ENCODE results near the gene CC2D1B. TPM values are rescaled to one million over a fixed set of nuclear protein-coding genes. Genes with fewer than 3 reads are reported as not detected.

Gene CC2D1B
- total RNA-seq, 1 donor from 2014 or later = 34.8 TPM

- H3K36me3 Mint-ChIP-seq (ENCODE audit: low read depth) = no peaks in the 10 kb centered on the region
- no peaks in the 10 kb centered on the region for H3K27me3 Mint-ChIP-seq
- H3K4me1 Mint-ChIP-seq = no peaks in the 10 kb centered on the region
- intact Hi-C loops (cut with micrococcal nuclease) = no loop called here
- no peak overlapping the region for H3K4me3 Mint-ChIP-seq
- H3K9me3 Mint-ChIP-seq = no peaks in the 10 kb centered on the region
- DNase-seq = no peak
- H3K27ac Mint-ChIP-seq = no peak overlapping the region
These were observed 44.9 kb downstream of the CC2D1B start for GRCh38 chr1:52321061-52321460.

DNA sequence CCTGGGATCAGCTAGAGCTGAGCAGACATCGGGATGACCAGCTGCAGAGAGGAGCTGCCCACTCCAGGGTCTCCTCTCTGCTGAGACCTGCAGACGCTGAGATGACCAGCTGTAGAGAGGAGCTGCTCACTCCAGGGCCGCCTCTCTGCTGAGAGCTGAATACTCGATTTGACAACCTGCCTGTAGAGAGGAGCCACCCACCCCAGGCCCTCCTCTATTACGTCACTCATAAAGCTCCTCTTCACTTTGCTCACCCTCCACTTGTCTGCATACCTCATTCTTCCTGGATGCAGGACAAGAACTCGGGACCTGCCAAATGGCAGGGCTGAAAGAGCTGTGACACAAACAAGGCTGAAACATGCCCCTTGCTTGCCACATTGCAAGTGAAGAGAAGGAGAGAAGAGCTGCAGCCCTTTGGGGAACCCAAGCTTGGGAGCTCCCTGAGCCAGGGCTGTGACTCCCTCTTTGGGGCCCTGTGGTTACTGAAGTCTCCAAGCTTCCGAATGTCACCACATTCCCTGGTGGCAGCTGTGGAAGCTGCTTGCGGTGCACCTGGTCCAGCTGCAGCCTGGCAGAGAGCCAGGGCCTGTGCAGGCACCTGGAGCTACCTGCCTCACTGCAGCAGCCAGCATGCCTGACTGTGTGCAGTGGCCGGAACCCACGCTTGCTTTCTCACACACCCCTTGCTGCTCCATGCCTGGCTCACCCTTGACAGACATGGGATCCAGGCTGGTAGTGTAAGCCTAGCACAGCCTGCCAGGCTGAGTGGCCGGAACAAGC lies 59.6 kb downstream of the CC2D1B start:
- no peaks in the 10 kb centered on the region for H3K9me3 Mint-ChIP-seq
- H3K4me1 Mint-ChIP-seq = no peaks in the 10 kb centered on the region
- no peak for DNase-seq
- H3K4me3 Mint-ChIP-seq = no peak overlapping the region
- no peaks in the 10 kb centered on the region for H3K36me3 Mint-ChIP-seq (ENCODE audit: low read depth)
- intact Hi-C loops (cut with micrococcal nuclease) = no loop called here
- H3K27me3 Mint-ChIP-seq = no peaks in the 10 kb centered on the region
- H3K27ac Mint-ChIP-seq = no peak overlapping the region

DNA sequence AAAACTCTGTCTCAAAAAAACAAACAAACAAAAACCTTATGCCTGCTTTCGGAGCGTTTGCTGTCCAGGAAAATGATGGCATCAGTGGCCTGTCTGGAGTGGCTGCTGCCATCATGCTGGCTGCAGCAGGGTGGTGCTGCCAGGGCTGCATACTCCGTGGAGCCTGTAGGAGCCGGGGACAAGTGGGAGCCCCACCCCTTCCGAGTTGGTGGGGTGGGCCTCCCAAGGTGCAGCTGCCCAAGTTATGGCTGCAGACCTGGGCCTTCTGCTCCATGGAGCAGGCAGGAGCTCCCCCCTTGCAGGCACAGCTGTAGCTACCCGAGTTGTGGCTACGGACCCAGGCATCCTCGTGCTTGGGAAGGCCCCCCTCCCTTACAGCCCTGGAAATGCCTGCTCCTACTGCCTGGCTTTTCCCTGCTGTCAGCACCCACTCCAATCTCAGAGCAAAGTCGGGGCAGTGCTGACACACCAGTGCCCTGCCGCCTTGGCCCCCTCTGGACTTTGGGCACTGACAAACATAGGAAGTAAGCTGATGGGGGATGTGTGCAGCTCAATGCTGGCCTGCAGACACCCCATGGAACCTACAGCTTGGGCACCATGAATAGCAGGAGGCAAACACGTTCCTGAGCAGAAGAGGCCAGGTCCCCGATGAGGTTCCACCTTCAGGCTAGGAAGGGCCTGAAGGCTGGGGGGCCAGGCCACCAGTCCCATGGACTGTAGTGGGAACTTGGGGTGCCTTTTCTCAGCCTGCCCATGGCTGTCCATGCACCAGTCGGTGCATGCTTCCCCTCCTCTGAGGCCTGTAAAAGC lies 60.4 kb downstream of the CC2D1B start:
- no peaks in the 10 kb centered on the region for H3K36me3 Mint-ChIP-seq (ENCODE audit: low read depth)
- H3K27ac Mint-ChIP-seq = no peak overlapping the region
- H3K9me3 Mint-ChIP-seq = no peaks in the 10 kb centered on the region
- intact Hi-C loops (cut with micrococcal nuclease) = no loop called here
- no peak overlapping the region for H3K4me3 Mint-ChIP-seq
- no peaks in the 10 kb centered on the region for H3K27me3 Mint-ChIP-seq
- no peaks in the 10 kb centered on the region for H3K4me1 Mint-ChIP-seq
- peak; percentile 33 for DNase-seq

Other genes starting within 250 kb of the CC2D1B start
- gene ZFYVE9, start 224.1 kb downstream of the CC2D1B start, total RNA-seq = 3.9 and 4.3 TPM in 2 replicates
- gene ORC1, start 38.2 kb upstream of the CC2D1B start, total RNA-seq = 43.5 and 44.2 TPM in 2 replicates
- 106 and 108 TPM in 2 replicates for gene PRPF38A, start 38.4 kb upstream of the CC2D1B start, total RNA-seq
- 57.6 and 61.2 TPM in 2 replicates for gene TUT4, start 186.9 kb upstream of the CC2D1B start, total RNA-seq
- 28.0 and 29.4 TPM in 2 replicates for gene GPX7, start 236.2 kb upstream of the CC2D1B start, total RNA-seq

Measured in activated CD4-positive, alpha-beta T cell treated with anti-CD3 and anti-CD28 coated beads, Interleukin-2, amount 10 ng/mL, durations not matched to agents 24 days and 14 days (primary cell).